Stimulated activated CD8-positive, alpha-beta memory T cell treated with anti-CD3 and anti-CD28 coated beads, Interleukin-12 subunit alpha, Interleukin-12 subunit beta, amount 100 ng/mL, for 1 hour (primary cell): ENCODE results near the gene SNX9.
"Not testable (repeated sequence)": the region's sequence is repeated elsewhere in the genome, so short reads cannot be mapped to it uniquely, and the experiment has no call there.

Experiments
- DNase-seq: peaks from one replicate; pipeline ENCODE4 v3.0.0-alpha.2; 2020; ENCODE audit warnings: low read depth

The SNX9 gene

GRCh38 chr6:157928428-157928827 is 105.4 kb downstream of the SNX9 start:
- no peak for DNase-seq

- DNase-seq = no peak
These were observed 106.0 kb downstream of the SNX9 start for GRCh38 chr6:157929076-157929475.

- no peak for DNase-seq
These were observed 106.8 kb downstream of the SNX9 start for GRCh38 chr6:157929765-157930319.

GRCh38 chr6:157935786-157936185 is 112.7 kb downstream of the SNX9 start:
- DNase-seq = no peak

GRCh38 chr6:157937318-157937717 is 114.3 kb downstream of the SNX9 start:
- DNase-seq = no peak

- no peak for DNase-seq
These were observed 114.9 kb downstream of the SNX9 start for GRCh38 chr6:157937916-157938315.

- not testable (repeated sequence) for DNase-seq
These were observed 117.5 kb downstream of the SNX9 start for GRCh38 chr6:157940375-157941036.

GRCh38 chr6:157941101-157941863 is 118.2 kb downstream of the SNX9 start:
- DNase-seq = no peak

- DNase-seq = no peak
These were observed 119.3 kb downstream of the SNX9 start for GRCh38 chr6:157942351-157942750.

- DNase-seq = no peak
These were observed 120.4 kb downstream of the SNX9 start for GRCh38 chr6:157943249-157943963.

GRCh38 chr6:157943964-157944283 is 120.9 kb downstream of the SNX9 start:
- no peak for DNase-seq

GRCh38 chr6:157944983-157945931 is 122.2 kb downstream of the SNX9 start:
- DNase-seq = no peak

GRCh38 chr6:157946053-157946617 is 123.1 kb downstream of the SNX9 start:
- DNase-seq = no peak

GRCh38 chr6:157946865-157947532 is 124.0 kb downstream of the SNX9 start:
- DNase-seq = no peak

GRCh38 chr6:157950899-157951298 is 127.9 kb downstream of the SNX9 start:
- DNase-seq = not testable (repeated sequence)

- no peak for DNase-seq
These were observed 128.8 kb downstream of the SNX9 start for GRCh38 chr6:157951828-157952227.

GRCh38 chr6:157952861-157953351 is 129.9 kb downstream of the SNX9 start:
- no peak for DNase-seq

GRCh38 chr6:157953580-157954091 is 130.6 kb downstream of the SNX9 start:
- no peak for DNase-seq

- no peak for DNase-seq
These were observed 131.4 kb downstream of the SNX9 start for GRCh38 chr6:157954150-157955117.
